DMS 273 (cell line): Measurements from ENCODE around the gene TRAPPC2L.

Experiments
- DNase-seq: peaks from one replicate; lab custom pipeline; 2025; ENCODE audit not compliant: unreplicated experiment; lab: John Stamatoyannopoulos, UW

The TRAPPC2L gene

DNA sequence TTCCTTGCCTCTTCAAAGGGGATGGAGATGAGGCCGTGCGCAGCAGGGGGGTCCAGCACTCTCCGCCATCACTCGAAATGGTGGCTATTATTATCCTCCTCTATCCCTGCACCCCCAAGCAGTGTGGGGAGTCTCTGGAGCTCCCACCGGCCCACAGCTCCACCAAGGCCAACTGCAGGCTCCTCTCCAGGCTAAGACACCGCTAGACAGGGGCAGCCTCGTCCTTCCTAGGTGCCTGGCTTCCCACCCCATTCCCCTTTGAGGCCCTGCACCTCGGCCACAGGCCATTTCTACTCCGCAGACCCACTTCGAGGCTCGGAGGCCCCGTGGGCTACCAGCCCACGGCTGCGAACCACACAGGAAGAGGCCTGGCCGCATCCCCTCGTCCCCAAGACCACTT is 49.1 kb downstream of the TRAPPC2L start:
- DNase-seq: no peak

DNA sequence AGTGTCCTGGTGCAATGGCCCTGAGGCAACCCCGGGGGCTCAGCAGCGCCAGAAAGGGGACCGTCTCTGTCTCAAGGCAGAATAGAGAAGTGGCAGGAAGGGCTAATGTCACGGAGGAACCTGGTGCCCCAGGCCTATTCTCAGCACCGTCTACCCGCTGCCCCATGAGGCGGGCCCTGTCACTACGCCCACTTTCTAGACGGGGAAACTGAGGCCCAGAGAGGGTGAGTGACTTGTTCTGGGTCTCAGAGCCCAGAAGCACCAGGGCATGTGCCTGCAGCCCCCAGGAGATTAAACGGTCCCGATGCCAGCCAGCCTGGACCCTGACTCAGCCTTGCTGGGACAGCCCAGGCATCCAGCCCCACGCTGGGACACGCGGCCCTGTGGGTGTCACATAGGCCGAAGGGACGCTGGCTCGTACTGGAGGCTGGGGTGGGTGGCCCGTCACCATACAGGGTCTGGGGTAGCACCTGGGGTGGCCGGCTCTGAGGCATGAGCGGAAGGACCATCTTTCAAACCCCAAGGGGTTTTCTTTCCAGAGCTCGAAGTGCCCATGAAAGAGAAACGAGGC is 49.7 kb downstream of the TRAPPC2L start:
- no peak for DNase-seq

DNA sequence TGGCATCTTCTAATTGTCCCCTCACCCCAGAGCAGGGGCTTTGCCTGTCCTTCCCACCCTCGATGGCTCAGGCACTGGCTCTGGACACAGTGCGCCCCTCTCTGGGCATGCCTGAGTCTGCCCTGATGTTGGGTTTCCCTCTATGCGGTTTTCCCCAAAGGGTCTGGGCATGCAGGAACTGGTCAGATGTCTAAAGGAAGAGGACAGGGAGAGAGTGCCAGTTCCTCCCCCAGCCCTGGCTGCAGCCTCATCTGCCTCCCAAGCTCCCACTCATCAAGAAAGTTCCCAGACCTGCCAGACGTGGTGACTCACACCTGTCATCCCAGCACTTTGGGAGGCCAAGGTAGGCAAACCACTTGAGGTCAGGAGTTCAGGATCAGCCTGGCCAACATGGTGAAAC is 50.8 kb downstream of the TRAPPC2L start:
- DNase-seq: no peak

DNA sequence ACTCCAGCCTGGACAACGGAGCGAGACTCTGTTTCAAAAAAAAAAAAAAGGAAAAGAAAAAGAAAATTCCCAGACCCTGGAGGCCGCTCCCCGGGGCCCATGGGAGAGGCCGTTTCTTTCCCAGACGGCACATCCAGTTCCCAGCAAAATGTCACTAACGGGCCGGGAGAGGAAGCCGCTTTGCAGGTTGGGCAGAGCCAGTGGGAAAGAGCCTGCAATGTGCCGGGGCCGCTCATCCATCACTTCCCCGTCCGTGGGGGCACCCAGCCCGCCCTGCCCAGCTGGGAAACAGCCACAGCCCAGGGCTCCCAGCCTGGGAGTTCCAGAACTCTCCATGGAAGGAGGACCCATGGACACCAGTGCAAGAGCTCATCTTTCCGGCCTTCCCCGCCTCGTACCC is 51.4 kb downstream of the TRAPPC2L start:
- DNase-seq: no peak

DNA sequence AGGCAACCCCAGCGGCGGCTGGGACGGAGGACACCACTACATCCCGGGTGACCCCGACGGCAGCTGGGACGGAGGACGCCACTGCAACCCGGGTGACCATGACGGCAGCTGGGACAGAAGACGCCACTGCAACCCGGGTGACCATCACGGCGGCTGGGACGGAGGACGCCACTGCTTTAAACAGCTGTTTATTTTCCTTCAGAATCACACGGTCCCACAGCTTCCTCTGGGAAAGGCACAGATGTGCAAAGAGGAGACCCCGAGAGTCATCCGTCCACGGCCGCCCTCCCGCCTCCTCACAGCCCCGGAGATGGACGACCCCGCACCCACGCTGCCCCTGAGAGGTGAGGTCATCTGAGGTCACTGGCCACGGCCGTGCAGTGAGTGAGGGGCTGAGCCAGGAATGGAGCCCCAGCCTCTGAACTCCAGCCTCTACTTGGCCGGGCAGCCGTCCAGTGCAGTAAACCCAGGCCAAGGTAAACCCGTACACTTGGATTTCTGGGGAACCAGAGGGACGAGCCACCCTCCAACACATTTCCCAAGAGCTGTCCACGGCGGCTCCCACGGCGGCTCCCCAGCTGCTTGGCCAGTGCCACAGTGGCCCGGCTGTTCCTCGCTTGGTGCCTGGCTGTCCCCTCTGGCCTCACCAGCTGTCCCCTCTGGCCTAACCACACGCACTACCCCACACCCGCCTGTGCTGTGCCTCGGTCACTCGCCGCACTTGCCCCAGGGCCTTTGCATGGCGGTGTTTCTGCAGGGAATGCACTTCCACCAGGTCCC is 52.7 kb downstream of the TRAPPC2L start:
- DNase-seq: no peak

DNA sequence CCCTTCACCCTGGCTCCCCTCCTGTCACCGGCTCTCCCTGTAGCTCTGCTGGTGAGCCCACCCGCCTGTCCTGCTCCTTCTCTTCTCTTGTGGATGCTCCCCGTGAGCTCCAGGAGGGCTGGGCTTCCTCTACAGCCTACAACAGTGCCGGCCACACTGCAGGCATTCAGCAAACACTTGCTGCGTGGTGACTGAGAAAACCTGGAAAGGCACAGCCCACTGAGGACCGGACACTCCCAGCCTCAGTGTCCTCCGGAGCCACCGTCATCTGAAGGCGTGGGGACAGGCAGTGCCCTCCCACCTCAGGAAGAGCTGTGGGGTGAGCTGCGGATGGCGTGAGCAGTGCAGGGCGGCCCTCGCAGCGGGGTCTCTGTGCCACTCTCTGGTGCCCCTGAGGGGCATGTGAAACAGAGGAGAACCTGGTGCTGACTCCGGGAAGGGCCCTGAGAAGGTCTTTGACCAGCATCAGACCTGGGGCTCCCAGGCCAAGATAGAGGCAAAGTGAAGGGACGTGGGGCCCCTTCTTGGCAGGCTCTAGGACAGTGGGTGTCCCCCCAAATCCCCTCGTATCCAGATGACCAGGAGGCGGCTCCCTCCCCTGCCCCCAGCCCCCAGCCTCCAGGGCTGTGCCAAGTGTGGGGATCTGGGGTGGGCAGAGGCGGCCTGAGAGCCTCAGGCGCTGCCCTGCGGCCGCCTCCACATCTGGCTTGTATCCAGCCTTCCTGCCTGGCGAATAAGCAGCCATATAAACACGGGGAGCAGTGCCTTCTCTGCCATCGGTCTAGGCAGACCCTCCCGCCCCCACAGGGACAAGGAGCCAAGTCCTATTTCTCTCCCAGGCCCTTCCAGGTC is 53.6 kb downstream of the TRAPPC2L start:
- peak; percentile 64 for DNase-seq

DNA sequence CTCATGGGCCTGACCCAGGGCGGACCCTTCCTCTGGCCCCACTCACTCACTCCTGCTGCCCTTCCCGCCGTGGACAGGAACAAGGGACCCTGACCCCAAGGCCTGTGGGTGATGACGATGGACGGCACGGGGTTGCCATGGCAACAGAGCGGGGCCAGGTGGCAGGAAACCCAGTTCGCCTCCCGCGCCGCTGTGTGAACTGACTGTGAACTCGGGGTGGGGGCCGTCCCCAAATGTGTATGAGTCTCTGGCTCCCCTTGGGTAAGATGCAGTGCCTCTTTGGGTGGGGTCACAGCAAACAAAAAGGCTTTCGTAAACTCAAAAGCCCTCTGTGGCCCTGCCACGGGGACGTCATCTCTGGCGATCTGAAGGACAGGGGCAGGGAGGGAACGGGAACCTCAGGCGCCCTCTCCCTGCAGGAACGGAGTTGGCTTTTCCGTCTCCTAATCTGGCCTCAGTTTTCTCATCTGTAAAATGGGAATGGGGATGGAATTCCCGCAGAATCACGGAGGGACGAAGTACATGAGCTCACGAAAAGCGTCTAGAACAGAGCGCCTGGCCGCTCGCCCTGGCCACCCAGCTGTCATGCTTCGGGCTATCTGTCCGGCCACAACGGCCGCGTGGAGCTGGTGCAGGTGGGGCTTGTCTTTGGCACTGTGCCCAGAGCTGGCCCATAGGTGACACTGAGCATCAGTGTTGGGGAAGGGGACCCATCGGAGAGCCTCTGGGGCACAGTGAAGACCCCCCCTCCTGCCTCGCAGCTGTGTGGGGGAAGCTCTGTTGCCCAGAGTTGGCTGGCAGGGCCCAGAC is 54.4 kb downstream of the TRAPPC2L start:
- DNase-seq: peak; percentile 64

DNA sequence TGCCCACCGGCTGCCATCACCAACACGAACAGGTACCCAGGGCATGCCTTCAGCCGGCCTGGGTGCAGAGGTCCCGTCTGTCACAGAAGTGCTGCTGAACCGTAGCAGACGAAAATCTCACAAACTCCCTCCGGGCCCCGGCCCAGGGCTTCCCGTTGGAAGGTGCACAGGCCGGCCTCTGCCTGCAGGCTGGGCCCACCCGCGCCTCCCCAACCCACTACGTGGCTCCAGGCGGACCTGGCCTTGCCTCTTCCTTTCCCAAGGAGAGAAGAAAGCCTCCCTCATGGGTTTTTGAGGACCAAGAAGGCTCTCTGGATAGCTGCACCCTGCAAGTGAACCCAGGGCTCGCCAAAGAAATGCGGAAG is 55.0 kb downstream of the TRAPPC2L start:
- DNase-seq: no peak
